Stimulated activated CD8-positive, alpha-beta memory T cell treated with anti-CD3 and anti-CD28 coated beads, Interleukin-12 subunit alpha, Interleukin-12 subunit beta, amount 100 ng/mL, for 4 hours (primary cell): ENCODE results near the gene SAP130.
"Not testable (repeated sequence)": the region's sequence is repeated elsewhere in the genome, so short reads cannot be mapped to it uniquely, and the experiment has no call there.

Source experiments
- DNase-seq: peaks from one replicate; pipeline ENCODE4 v3.0.0-alpha.2; 2020; ENCODE audit warnings: low read depth

The SAP130 gene

DNA sequence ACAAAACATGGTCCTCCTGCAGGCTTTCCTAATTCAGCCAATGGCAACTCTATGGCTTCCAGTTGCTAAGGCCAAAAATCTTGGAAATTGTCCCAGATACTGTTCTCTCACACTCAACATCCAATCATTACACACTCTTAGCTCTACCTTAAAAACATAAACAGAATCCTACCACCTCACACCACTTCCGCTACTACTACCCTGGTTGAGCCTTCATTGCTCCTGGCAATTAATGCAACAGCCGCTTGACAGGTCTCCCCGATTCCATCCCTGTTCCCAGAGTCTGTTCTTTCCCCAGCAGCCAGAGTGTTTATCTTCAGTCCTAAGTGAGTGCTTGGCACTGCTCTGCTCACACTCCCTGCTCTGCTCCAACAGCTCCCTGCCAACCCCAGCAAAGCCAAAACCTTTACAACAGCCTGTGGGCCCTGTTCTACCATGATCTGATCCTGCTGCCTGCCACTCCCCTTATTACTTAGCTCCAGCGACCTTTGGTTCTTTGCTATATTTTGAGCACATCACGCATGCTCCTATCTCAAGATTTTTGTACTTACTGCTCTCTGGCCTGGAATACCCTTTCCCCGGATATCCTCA lies 74.6 kb downstream of the SAP130 start:
- DNase-seq, result no peak

- DNase-seq, result no peak
These were observed 76.8 kb downstream of the SAP130 start for GRCh38 chr2:127951026-127951425.

DNA sequence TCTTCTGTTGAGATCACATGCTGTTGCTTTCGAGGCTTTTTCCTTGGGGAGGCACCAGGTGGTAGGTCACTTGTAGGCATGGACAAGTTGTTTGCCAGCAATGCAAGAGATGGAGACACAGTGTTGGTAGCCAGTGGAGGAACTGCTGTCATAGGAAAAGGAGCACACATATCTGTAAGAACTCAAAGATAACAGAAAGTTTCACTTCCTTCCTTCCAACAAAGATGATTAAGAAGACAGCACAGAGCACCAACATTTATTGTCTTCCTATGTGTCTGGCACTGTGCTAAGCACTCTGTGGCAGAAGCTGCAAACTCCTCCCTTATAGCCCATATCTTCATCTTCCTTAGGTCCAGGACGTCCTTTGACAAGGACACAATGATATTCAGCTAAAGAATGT lies 77.6 kb downstream of the SAP130 start:
- DNase-seq, result no peak

DNA sequence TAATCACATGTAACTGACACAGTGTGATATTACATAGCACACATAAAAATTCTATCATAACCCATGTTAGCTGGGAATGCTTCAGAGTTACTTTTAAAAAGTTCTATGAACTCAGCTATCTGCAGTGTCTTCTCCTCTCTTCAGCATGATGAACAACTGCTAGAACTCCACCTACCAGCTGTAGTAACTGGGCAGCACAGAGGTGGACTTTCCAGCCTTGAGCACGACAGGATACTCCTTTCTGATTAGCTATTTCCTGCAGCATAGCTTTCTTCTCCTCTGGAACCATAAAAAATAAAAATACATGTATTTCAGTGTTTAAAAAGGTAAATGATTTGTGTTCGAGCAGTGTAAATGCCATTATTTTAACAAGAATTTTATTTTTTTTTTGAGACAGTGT lies 82.6 kb downstream of the SAP130 start:
- no peak for DNase-seq

GRCh38 chr2:127943186-127943585 lies 84.7 kb downstream of the SAP130 start:
- DNase-seq, result no peak

GRCh38 chr2:127942002-127942401 lies 85.9 kb downstream of the SAP130 start:
- no peak for DNase-seq

GRCh38 chr2:127941461-127941860 lies 86.4 kb downstream of the SAP130 start:
- DNase-seq, result no peak

DNA sequence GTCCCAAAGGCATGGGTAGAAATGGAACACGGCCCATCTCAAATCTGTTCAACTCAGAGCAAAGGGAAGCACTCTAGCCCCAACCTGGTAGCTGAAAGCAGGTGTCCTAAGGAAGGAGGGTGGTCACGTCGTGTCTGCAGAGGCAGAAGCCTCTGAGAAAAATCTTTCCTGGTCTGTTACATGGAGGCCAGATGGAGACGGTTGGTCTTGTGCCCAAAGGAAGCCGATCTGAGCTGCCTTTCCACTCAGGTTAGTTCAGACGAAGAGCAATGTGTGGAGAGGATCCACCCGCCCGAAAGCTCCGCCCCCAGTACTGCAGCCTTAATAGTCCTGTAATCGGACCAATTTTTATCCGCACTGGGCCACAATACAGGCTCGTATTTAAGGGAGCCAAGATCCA lies 87.2 kb downstream of the SAP130 start:
- DNase-seq, result no peak

DNA sequence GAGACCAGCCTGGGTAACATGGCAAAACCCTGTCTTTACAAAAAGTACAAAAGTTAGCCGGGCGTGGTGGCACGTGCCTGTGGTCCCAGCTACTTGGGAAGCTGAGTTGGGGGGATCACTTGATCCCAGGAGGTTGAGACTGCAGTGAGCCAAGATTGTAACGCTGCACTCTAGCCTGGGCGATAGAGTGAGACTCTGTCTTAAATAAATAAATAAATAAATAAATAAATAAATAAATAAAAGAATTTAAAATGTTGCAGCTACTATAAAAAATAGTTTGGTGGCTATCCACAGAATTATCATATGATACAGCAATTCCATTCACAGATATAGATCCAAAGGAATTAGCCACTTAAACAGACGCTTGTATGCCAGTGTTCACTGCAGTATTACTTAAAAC lies 92.5 kb downstream of the SAP130 start:
- DNase-seq, result no peak

GRCh38 chr2:127932199-127932876 lies 95.5 kb downstream of the SAP130 start:
- DNase-seq, result no peak

GRCh38 chr2:127929449-127929848 lies 98.4 kb downstream of the SAP130 start:
- DNase-seq, result no peak

DNA sequence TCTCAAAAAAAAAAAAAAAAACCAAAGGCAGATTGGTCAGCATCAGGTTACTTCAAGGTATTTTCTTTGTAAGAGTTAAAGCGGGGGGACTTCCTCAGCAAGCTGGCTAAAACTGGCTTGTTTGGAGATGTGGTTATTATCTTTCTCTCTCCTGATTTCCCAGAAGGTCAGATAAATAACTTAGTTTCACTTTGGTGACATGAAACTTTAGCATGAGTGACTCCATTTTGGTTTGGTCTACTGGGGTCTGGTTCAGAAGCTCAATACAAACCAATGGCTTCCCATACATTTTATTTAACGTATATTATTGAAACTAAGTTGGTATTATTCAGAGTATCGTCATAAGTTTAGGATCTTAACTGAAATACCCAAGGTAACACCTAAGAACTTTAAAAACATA lies 100.5 kb downstream of the SAP130 start:
- DNase-seq, result no peak

DNA sequence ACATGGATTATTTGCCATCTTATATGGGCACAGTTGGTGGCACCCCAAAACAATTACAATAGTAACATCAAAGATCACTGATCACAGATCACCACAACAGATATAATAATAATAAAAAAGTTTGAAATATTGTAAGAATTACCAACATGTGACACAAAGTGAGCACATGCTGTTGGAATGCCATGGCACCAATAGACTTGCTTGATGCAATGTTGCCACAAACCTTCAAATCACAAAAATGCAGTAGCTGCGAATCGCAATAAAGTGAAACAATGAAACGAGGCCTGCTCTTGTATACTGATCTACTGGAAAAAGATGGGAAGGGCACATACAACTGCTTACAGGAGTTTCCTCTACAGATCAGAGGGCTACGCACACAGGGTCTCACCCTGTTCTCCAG lies 109.9 kb downstream of the SAP130 start:
- DNase-seq, result no peak

DNA sequence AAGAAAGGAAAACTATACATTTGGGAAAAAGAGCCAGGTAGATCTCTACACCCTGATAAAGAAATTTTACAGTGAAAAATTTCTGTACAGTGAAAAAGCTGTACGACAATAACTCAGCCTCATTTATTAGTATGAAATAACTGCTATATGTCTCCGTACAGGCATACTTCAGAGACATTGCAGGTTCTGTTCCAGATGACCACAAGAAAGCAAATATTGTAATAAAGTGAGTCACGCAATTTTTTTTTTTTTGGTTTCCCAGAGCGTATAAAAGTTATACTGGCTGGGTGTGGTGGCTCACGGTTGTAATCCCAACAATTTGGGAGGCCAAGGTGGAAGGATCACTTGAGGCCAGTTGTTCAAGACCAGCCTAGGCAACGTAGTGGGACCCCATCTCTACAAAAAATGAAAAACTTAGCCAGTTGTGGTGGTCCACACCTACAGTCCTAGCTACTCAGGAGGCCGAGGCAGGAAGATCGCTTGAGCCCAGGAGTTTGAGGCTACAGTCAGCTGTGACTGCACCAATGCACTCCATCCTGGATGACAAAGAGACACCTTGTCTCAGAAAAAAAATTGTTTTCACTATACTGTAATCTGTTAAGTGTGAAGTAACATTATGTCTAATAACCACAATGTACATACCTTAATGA lies 113.9 kb downstream of the SAP130 start:
- no peak for DNase-seq

GRCh38 chr2:127911737-127912136 lies 116.1 kb downstream of the SAP130 start:
- DNase-seq, result no peak

DNA sequence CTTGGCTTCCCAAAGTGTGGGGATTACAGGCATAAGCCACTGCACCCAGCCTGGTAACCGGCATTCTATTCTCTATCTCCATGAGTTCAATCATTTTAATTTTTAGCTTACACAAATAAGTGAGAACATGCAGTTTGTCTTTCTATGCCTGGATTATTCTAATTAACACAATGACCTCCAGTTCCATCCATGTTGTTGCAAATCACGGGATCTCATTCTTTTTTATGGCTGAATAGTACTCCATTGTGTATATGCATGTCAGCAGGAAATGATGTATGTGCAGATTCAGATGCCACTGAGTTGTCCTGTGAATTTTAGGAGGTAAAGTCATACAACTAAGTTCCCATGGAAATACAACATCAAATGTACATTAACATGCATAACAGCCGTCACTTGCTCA lies 117.4 kb downstream of the SAP130 start:
- DNase-seq, result no peak

DNA sequence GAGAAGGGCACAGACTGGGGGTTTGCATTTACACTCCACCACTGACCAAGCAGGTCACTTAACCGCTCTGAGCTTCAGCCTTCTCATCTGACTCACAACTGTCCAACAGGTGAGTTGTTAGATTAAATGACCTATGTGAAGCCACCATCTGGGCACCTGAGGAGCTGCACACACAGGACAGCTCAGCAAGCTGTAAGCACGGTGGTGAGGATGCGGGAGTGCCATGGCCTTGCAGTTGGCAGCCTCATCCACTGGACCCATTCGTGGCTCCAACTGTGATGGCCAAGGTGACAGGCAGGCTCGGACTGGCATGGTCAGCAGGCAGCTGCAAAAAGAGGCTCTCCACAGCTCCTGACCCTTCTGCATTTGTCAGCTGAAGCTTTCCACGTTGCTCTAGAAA lies 118.8 kb downstream of the SAP130 start:
- no peak for DNase-seq

GRCh38 chr2:127907733-127908400 lies 120.0 kb downstream of the SAP130 start:
- not testable (repeated sequence) for DNase-seq

DNA sequence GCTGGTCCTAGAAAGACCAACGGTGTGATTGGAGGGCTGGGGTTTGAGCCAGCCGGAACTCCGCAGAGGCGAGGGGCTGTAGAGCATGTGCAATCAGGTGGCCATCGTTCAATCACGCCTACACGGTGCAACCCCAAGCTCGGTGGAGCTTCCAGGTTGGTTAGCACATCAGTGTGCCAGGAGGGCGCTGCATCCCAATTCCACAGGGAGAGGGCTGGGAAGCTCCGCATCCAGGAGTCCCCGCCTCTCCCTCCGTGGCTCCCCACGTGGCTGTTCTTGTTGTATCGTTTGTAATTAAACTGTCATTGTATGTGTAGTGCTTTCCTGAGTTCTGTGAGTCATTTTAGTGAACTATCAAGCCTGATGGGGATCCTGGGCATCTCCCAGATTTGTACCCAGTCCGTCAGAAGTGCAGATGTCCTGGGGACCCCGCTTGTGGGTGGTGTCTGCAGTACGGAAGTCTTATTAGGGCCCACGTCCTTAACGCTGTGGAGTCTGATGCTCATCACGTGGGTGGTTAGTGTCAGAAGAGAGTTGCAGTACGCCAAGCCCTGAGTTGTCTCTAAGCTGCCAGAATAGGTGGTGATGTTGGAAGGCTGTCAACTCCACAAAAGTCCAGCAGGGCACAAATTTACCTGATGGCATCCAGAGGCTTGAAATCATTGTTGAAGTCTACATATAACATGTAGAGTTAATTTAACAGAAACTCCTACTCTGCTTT lies 121.5 kb downstream of the SAP130 start:
- no peak for DNase-seq

DNA sequence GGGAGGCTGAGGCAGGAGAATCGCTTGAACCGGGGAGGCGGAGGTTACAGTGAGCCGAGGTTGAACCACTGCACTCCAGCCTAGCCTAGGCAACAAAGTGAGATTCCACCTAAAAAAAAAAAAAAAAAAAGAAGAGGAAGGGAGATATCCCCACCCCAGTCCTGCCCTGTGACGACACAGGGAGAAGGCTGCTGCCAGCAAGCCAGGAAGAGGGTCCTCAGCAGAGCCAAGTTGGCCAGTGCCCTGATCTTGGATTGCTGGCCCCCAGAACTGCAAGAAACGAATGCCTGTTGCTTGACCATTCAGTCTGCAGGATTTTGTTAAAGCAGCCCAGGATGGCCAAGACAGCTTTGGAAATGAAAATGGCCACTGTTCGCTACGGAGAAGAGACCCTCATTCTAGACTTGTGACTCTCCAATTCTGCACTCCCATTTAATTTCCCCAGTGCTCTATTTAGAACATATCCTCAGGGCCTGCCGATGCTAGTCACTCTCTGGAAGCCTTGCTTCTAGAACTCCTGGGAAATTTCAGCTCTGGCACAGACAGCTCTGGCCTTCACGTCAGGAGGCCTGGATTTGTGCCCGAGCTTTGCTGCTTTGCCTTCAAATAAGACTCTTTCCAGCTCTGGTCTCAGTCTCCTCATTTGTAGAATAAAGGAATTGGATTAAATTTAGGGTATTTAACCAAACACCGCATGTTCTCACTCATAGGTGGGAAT lies 126.4 kb downstream of the SAP130 start:
- no peak for DNase-seq

DNA sequence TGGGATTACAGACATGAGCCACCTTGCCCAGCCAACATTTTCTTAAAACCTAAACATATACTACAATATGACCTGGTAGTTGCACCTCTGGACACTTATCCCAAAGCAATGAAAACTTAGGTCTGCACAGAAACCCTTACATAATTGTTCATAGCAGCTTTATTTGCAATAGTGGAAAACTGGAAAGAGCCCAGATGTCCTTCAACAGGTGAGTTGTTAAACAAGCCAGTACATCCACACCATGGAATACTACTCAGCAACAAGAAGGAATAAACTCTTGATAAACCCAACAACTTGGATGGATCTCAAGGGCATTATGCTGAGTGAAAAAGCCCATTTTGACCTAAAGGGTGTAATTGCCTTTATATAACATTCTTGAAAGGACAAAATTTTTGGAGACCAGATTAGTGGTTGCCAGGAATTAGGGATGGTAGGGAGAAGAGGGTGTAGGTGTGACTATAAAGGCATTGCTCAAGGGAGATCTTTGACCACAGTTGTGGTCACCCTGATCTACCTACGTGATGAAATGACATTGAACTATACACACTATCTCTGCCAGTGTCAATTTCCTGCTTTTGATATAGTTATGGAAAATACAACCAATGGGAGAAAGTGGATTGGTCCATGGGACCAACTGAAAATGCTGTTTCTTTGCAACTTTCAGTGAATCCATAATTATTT lies 130.2 kb downstream of the SAP130 start:
- DNase-seq, result no peak
